Right atrium auricular region (tissue), 2 donors: ENCODE results near the gene NME2. TPM values are rescaled to one million over a fixed set of nuclear protein-coding genes. Genes with fewer than 3 reads are reported as not detected.

Experiments
- DNase-seq: peaks from one replicate; pipeline ENCODE4 v3.0.0-alpha.2; 2019; ENCODE audit warnings: low spot score
- H3K27ac ChIP-seq, 2 donors: fragments of 200-600 bp; sonication (generic); 1 replicate in 1 of 2; 2 replicates in 1 of 2; pipeline ENCODE4 v1.5.1; 2016 to 2019
- H3K27me3 ChIP-seq, 2 donors: fragments of 200-600 bp; sonication (generic); one replicate each; pipeline versions ENCODE4 v1.5.1 to v1.6.0; 2017 to 2019
- H3K36me3 ChIP-seq: fragments of 200-600 bp; sonication (generic); one replicate; pipeline ENCODE4 v1.5.1; 2016
- H3K4me1 ChIP-seq, 2 donors: fragments of 200-600 bp; sonication (generic); one replicate each; pipeline versions ENCODE4 v1.5.1 to v1.6.0; 2017 to 2019
- H3K4me3 ChIP-seq, 2 donors: fragments of 200-600 bp; sonication (generic); 1 replicate in 1 of 2; 2 replicates in 1 of 2; pipeline ENCODE4 v1.5.1; 2017 to 2019; ENCODE audit warnings: mild to moderate bottlenecking in 1 of 2, moderate library complexity in 1 of 2
- H3K9me3 ChIP-seq, 2 donors: fragments of 200-600 bp; sonication (generic); one replicate each; pipeline ENCODE4 v1.5.1; 2019
- CTCF ChIP-seq, 2 donors: fragments of 200-600 bp; sonication (generic); IDR thresholded peaks; one replicate each; pipeline ENCODE4 v1.5.1; 2019; ENCODE audit warnings: antibody characterized with exemption in 2 of 2
- total RNA-seq, 2 donors: library from RNA; depleted of rRNA; stranded (reverse); fragments of >200 nt; gene quantifications; one replicate each; pipeline ENCODE4 v1.1.0, GENCODE V29; 2016

The NME2 gene
- total RNA-seq, 2 donors from 2014 or later, result 290 to 306 TPM

DNA sequence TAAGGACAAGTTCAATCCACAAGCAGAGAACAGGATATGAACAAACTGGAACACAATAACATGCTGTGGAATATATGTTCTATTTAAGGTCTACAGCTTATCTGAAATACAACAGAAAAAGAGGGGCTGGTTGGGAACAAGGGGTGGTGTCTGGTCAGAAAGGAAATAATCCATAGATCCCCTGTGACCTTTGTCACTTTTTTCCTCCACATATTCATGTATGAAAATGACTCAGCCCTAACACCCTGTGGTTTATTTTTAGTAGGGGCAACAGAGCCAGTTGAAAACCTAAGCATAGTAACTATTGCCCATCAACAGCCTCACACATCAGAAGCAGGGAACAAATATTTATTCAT lies 33.3 kb upstream of the NME2 start:
- no peak for TF ChIP-seq CTCF (IDR thresholded peaks at IDR 0.05)
- DNase-seq, result no peak
- Histone ChIP-seq H3K36me3 (no peaks in the 10 kb centered on the region), H3K4me3 (no peak overlapping the region), H3K27me3 (no peaks in the 10 kb centered on the region), H3K9me3 (no peaks in the 10 kb centered on the region), H3K27ac (peak overlapping the region; percentile 73 to 81), H3K4me1 (peaks cover 0 to 12% of the 10 kb centered on the region in 2 donors)

DNA sequence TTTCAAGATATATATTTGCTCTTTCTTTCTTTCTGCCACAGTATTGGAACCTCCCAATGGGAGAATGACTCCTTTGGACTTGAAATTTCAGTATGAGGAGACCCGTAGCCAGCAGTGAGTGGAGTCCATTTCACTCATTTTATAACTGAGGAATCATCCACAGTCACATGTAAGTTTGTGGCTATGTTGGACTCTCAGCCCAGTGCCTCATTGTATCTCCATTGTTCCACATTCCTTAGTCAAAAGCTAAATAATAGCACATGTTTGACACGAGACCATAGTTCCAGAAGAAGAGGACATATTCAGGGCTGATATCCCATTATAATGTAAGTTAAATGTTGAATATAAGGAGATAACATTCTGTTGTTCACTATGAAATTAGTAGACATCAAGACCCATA lies 32.8 kb upstream of the NME2 start:
- H3K36me3 ChIP-seq, result no peaks in the 10 kb centered on the region
- no peaks in the 10 kb centered on the region for H3K27me3 ChIP-seq
- peak overlapping the region; percentile 73 to 81 for H3K27ac ChIP-seq
- TF ChIP-seq CTCF (IDR thresholded peaks at IDR 0.05), result no peak
- no peak overlapping the region for H3K4me3 ChIP-seq
- DNase-seq, result no peak
- peaks cover 0 to 12% of the 10 kb centered on the region in 2 donors for H3K4me1 ChIP-seq
- H3K9me3 ChIP-seq, result no peaks in the 10 kb centered on the region

- no peak overlapping the region for H3K27ac ChIP-seq
- H3K36me3 ChIP-seq, result no peaks in the 10 kb centered on the region
- no peaks in the 10 kb centered on the region for H3K27me3 ChIP-seq
- no peak for TF ChIP-seq CTCF (IDR thresholded peaks at IDR 0.05)
- no peak overlapping the region for H3K4me3 ChIP-seq
- H3K4me1 ChIP-seq, result peaks cover 0 to 12% of the 10 kb centered on the region in 2 donors
- H3K9me3 ChIP-seq, result no peaks in the 10 kb centered on the region
- DNase-seq, result no peak
Observed at GRCh38 chr17:51135956-51136355, 30.3 kb upstream of the NME2 start.

DNA sequence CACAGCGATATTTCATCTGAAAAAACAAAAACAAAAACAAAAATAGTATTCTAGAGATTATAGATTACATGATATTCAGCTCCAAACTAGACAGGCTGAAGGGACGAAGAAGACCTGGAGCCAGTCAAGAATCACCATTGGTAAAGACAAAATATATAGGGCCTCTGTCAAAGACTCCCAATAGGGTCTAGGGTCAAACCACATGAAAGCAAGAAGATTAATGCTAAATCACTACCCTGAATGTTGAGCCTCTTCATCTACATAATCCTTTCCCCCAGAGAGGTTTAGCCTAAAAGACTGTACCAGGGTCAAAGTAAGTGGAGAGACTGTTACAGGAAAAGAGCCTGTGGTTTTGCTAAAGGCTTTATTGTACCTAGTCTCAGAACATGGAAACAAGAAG lies 23.6 kb upstream of the NME2 start:
- H3K4me3 ChIP-seq, result no peak overlapping the region
- no peaks in the 10 kb centered on the region for H3K36me3 ChIP-seq
- DNase-seq, result no peak
- H3K9me3 ChIP-seq, result no peaks in the 10 kb centered on the region
- no peaks in the 10 kb centered on the region for H3K27me3 ChIP-seq
- H3K4me1 ChIP-seq, result no peaks in the 10 kb centered on the region
- H3K27ac ChIP-seq, result no peak overlapping the region
- no peak for TF ChIP-seq CTCF (IDR thresholded peaks at IDR 0.05)

DNA sequence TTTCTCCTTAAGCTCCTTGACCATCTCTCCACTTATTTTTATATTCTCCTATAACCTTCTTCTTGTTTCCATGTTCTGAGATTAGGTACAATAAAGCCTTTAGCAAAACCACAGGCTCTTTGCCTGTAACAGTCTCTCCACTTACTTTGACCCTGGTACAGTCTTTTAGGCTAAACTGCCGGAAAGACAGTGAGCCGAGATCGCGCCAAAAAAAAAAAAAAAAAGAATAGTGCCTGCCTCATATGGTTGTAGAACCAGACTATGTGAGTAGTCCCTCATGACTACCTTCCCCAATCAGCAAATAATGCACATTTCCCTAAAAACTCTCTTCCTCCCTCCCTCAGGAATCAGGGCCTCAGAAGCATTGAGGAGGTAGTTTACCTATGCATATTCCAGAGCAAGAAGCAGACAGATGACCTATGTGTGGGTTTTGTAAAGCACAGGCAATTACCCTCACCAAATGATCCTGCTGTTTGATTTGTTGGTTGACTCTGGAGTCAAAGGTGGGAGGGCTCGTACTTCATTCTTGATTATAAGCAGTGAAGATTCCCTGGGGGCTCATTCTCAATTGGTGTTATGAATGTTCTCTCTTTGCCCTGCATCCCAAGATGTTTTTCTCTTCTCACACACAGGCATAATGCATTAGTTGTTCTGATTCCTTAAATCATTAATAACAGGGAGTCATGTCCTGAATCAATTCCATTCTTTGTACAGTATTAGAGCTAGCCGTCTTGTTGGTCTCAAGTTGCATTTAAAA lies 21.8 kb upstream of the NME2 start:
- no peaks in the 10 kb centered on the region for H3K4me1 ChIP-seq
- no peak for TF ChIP-seq CTCF (IDR thresholded peaks at IDR 0.05)
- no peaks in the 10 kb centered on the region for H3K9me3 ChIP-seq
- H3K27me3 ChIP-seq, result no peaks in the 10 kb centered on the region
- H3K4me3 ChIP-seq, result no peak overlapping the region
- no peak overlapping the region for H3K27ac ChIP-seq
- H3K36me3 ChIP-seq, result no peaks in the 10 kb centered on the region
- DNase-seq, result no peak

GRCh38 chr17:51147650-51148049 lies 18.6 kb upstream of the NME2 start:
- no peak overlapping the region for H3K27ac ChIP-seq
- no peaks in the 10 kb centered on the region for H3K27me3 ChIP-seq
- H3K4me1 ChIP-seq, result peaks cover 0 to 2% of the 10 kb centered on the region in 2 donors
- no peak for DNase-seq
- H3K4me3 ChIP-seq, result no peak overlapping the region
- H3K9me3 ChIP-seq, result no peaks in the 10 kb centered on the region
- TF ChIP-seq CTCF (IDR thresholded peaks at IDR 0.05), result no peak
- H3K36me3 ChIP-seq, result no peaks in the 10 kb centered on the region
